Stimulated activated CD8-positive, alpha-beta memory T cell treated with anti-CD3 and anti-CD28 coated beads, Interleukin-12 subunit alpha, Interleukin-12 subunit beta, amount 100 ng/mL, for 1 hour (primary cell): ENCODE measurements around the gene PPARD.
"Not testable (repeated sequence)": the region's sequence is repeated elsewhere in the genome, so short reads cannot be mapped to it uniquely, and the experiment has no call there.

Experiments
- DNase-seq: peaks from one replicate; pipeline ENCODE4 v3.0.0-alpha.2; 2020; ENCODE audit warnings: low read depth

PPARD gene

GRCh38 chr6:35312076-35312800 is 30.1 kb upstream of the PPARD start:
- DNase-seq, result no peak

- no peak for DNase-seq
Measured at GRCh38 chr6:35312807-35313206, 29.6 kb upstream of the PPARD start.

- no peak for DNase-seq
Measured at GRCh38 chr6:35317483-35318195, 24.7 kb upstream of the PPARD start.

- no peak for DNase-seq
Measured at GRCh38 chr6:35318196-35319171, 23.9 kb upstream of the PPARD start.

DNA sequence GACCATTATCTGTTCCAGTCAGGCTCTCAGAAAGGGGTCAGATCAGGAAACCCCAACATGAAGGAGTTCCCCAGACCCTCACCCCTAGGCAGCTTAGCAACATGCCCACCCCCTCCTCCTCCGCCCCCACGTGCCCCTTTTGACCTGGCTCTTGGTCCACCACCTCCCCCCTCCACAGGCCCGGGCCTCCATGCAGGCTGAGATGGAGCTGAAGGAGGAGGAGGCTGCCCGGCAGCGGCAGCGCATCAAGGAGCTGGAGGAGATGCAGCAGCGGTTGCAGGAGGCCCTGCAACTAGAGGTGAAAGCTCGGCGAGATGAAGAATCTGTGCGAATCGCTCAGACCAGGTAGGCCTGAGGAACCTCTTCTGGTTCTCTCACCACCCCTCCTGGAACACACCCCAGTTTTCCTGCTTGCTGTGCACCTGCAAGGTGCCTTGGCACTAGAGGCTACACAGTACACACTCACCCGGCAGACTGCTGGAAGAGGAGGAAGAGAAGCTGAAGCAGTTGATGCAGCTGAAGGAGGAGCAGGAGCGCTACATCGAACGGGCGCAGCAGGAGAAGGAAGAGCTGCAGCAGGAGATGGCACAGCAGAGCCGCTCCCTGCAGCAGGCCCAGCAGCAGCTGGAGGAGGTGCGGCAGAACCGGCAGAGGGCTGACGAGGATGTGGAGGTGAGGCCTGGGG is 22.9 kb upstream of the PPARD start:
- DNase-seq, result no peak

DNA sequence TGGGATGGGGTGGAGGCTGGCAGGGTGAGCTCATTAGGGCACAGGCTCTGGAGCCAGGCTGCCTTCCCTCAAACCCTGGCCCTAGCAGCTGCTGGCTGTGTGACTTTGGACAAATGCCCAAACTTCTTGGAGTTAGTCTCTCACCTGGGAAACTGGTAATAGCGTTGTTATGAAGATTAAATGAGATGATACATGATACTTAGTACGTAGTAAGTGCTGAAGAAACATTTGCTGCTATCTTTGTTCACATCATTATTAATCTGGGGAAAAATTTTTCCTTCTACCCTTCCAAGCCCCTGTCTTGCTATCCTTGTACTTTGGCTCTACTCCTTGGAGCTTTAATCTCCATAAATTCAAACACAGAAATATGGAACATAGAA is 22.3 kb upstream of the PPARD start:
- no peak for DNase-seq

GRCh38 chr6:35321091-35321490 is 21.3 kb upstream of the PPARD start:
- DNase-seq, result no peak

GRCh38 chr6:35327349-35328027 is 14.9 kb upstream of the PPARD start:
- peak; percentile 67 for DNase-seq

DNA sequence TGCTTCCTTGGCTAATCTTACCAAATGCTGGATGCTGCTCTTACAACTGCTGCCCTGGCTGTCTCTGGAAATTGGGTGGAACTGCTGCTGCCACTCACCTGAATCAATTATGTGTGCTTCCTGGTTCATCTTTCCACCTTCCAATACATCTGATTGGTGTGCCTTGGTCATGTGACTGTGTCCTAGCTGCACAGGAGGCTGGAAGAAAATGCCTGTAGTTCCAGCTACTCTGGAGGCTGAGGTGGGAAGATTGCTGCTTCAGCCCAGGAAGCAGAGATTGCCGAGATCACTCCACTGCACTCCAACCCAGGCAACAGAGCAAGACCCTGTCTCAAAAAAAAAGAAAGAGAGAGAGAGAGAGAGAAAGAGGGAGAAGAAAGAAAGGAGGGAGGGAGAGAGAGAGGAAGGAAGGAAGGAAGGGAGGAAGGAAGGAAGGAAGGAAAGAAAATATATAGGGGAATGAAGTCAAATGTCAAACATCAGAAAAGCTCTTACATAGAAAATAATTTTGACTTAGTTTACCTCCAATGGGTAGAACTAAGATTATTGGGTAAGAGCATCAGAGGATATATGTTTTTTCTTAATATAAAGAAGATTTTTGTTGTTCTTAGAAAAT is 14.1 kb upstream of the PPARD start:
- no peak for DNase-seq

- DNase-seq, result not testable (repeated sequence)
Measured at GRCh38 chr6:35328965-35329364, 13.4 kb upstream of the PPARD start.

DNA sequence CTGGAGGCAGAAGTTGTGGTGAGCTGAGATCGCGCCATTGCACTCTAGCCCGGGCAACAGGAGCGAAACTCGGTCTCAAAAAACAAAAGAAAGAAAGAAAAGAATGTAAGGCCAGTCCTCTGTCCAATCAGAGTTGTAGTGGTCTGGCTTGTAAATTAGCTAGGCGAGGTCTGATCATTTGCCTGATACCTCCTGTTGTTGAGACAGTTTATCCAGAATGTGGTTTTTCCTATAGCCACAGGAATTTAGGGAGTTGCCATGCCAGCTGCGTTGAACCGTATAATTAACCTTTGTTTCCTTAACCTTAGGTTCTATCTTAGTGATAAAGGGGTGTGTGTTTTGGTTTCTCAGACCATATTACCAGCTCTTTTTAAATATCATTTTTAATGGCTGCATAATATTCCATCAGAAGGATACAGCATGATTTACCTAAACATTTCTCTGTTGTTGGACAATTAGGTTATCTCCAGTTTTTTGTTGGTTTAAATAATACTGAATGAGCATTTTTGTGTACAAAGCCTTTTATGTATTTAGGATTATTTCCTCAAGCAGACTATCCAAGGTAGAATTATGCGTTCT is 11.7 kb upstream of the PPARD start:
- DNase-seq, result no peak

DNA sequence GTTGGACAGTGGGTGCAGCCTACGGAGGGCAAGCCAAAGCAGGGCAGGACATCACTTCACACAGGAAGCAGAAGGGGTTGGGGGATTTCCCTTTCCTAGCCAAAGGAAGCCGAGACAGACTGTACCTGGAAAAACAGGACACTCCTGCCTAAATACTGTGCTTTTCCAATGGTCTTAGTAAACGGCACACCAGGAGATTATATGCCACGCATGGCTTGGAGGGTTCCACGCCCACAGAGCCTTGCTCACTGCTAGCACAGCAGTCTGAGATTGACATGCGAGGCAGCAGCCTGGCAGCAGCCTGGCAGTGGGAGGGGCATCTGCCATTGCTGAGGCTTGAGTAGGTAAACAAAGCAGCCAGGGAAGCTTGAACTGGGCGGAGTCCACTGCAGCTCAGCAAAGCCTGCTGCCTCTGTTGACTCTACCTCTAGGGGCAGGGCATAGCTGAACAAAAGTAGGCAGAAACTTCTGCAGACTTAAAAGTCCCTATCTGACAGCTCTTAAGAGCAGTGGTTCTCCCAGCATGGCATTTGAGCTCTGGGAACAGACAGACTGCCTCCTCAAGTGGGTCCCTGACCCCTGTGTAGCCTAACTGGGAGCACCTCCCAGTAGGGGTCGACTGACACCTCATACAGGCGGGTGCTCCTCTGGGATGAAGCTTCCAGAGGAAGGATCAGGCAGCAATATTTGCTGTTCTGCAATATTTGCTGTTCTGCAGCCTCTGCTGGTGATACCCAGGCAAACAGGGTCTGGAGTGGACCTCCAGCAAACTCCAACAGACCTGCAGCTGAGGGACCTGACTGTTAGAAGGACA is 10.1 kb upstream of the PPARD start:
- DNase-seq, result peak; percentile 42

GRCh38 chr6:35341557-35341956 is 801 bp upstream of the PPARD start:
- DNase-seq, result no peak

- DNase-seq, result no peak
Measured at GRCh38 chr6:35343092-35343834, 905 bp downstream of the PPARD start.

GRCh38 chr6:35343835-35344550 is 1.6 kb downstream of the PPARD start:
- DNase-seq, result no peak

- DNase-seq, result no peak
Measured at GRCh38 chr6:35351422-35351821, 9.1 kb downstream of the PPARD start.

GRCh38 chr6:35352735-35353134 is 10.4 kb downstream of the PPARD start:
- no peak for DNase-seq
